Femur (tissue), 1 donor: ENCODE measurements around the gene FSTL5.

Source experiments
- DNase-seq: peaks from one replicate; pipeline ENCODE4 v3.0.0-alpha.2; 2017

Gene FSTL5

GRCh38 chr4:161696944-161697343 lies 466.9 kb downstream of the FSTL5 start:
- DNase-seq = no peak

GRCh38 chr4:161680146-161680545 lies 483.7 kb downstream of the FSTL5 start:
- no peak for DNase-seq

GRCh38 chr4:161664740-161665139 lies 499.1 kb downstream of the FSTL5 start:
- no peak for DNase-seq

- DNase-seq = no peak
These were observed 500.0 kb downstream of the FSTL5 start for GRCh38 chr4:161663844-161664243.

GRCh38 chr4:161658676-161659075 lies 505.1 kb downstream of the FSTL5 start:
- no peak for DNase-seq

GRCh38 chr4:161657616-161658015 lies 506.2 kb downstream of the FSTL5 start:
- no peak for DNase-seq

- DNase-seq = no peak
These were observed 507.2 kb downstream of the FSTL5 start for GRCh38 chr4:161656594-161656993.

GRCh38 chr4:161655148-161655547 lies 508.7 kb downstream of the FSTL5 start:
- no peak for DNase-seq

GRCh38 chr4:161653697-161654096 lies 510.1 kb downstream of the FSTL5 start:
- DNase-seq = no peak

- DNase-seq = no peak
These were observed 512.2 kb downstream of the FSTL5 start for GRCh38 chr4:161651586-161651985.

GRCh38 chr4:161650812-161651211 lies 513.0 kb downstream of the FSTL5 start:
- DNase-seq = no peak

GRCh38 chr4:161647757-161648156 lies 516.0 kb downstream of the FSTL5 start:
- no peak for DNase-seq

GRCh38 chr4:161642708-161643107 lies 521.1 kb downstream of the FSTL5 start:
- no peak for DNase-seq

GRCh38 chr4:161629694-161630441 lies 533.9 kb downstream of the FSTL5 start:
- no peak for DNase-seq

- DNase-seq = no peak
These were observed 559.1 kb downstream of the FSTL5 start for GRCh38 chr4:161604516-161605300.

- DNase-seq = no peak
These were observed 562.8 kb downstream of the FSTL5 start for GRCh38 chr4:161601011-161601410.

- DNase-seq = no peak
These were observed 568.5 kb downstream of the FSTL5 start for GRCh38 chr4:161595230-161595771.

- DNase-seq = no peak
These were observed 578.8 kb downstream of the FSTL5 start for GRCh38 chr4:161585011-161585410.

GRCh38 chr4:161583549-161583948 lies 580.3 kb downstream of the FSTL5 start:
- DNase-seq = no peak

- DNase-seq = no peak
These were observed 582.3 kb downstream of the FSTL5 start for GRCh38 chr4:161581262-161582230.

- no peak for DNase-seq
These were observed 586.1 kb downstream of the FSTL5 start for GRCh38 chr4:161577579-161578301.

GRCh38 chr4:161573836-161574235 lies 590.0 kb downstream of the FSTL5 start:
- DNase-seq = no peak
